Measurements from ENCODE around the gene CPLX1. TPM values are rescaled to one million over a fixed set of nuclear protein-coding genes. Genes with fewer than 3 reads are reported as not detected.

CPLX1 gene
- 0.34 and 0.47 TPM in 2 replicates for total RNA-seq

GRCh38 chr4:825971-826330 is at the start of gene CPLX1:
Gene CPLX1, minus strand, starts transcription at chr4:826129. Its CDS starts 1,607 bp downstream, at chr4:824522.

Other genes starting within 250 kb of the CPLX1 start
- not detected in 2 replicates for gene TMEM271, start 249.8 kb downstream of the CPLX1 start, total RNA-seq
- gene PDE6B, start 200.6 kb downstream of the CPLX1 start, total RNA-seq = 1.4 and 7.6 TPM in 2 replicates
- gene ATP5ME, start 151.9 kb downstream of the CPLX1 start, total RNA-seq = 92.9 and 185 TPM in 2 replicates
- gene MYL5, start 151.6 kb downstream of the CPLX1 start, total RNA-seq = 12.4 and 38.0 TPM in 2 replicates
- 5.7 and 7.6 TPM in 2 replicates for gene SLC49A3, start 137.0 kb downstream of the CPLX1 start, total RNA-seq
- gene PCGF3, start 120.3 kb downstream of the CPLX1 start, total RNA-seq = 37.9 and 38.0 TPM in 2 replicates
- 32.5 and 90.6 TPM in 2 replicates for gene GAK, start 106.2 kb upstream of the CPLX1 start, total RNA-seq
- 24.3 and 33.8 TPM in 2 replicates for gene TMEM175, start 106.3 kb upstream of the CPLX1 start, total RNA-seq
- 8.8 and 10.7 TPM in 2 replicates for gene DGKQ, start 147.4 kb upstream of the CPLX1 start, total RNA-seq
- gene IDUA, start 160.9 kb upstream of the CPLX1 start, total RNA-seq = 23.9 and 44.9 TPM in 2 replicates
- gene SLC26A1, start 167.3 kb upstream of the CPLX1 start, total RNA-seq = under 0.01 and 0.09 TPM in 2 replicates
- 36.3 and 44.0 TPM in 2 replicates for gene FGFRL1, start 185.5 kb upstream of the CPLX1 start, total RNA-seq

All from pericardium fibroblast (primary cell).